CD4-positive, alpha-beta T cell treated with Interleukin-1 beta for 1 hour (primary cell): ENCODE data around the gene POPDC3.
"Not testable (repeated sequence)": the region's sequence is repeated elsewhere in the genome, so short reads cannot be mapped to it uniquely, and the experiment has no call there.

Experiments
- DNase-seq, 2 donors: peaks; one replicate each; pipeline ENCODE4 v3.0.0-alpha.2; 2020 to 2022

Gene POPDC3

DNA sequence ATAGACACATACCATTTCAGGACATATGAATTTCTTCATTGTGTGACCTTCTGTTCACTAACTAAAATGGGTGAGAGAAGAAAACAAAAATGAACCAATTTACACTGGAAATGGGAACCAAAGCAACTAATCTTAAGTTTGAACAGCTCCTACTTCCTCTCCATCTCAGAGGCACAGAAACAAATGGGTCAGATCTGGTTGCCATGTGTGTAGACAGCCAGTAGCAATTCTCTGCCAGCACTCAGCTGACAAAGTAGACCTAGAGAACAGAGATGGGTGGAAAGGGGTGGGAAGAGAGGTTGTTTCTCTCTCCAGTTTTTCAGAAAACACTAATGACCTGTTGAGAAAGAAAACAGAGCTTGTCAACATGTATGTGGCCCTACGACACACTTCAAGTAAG is 14.3 kb upstream of the POPDC3 start:
- DNase-seq: no peak

GRCh38 chr6:105193647-105194046 is 13.8 kb upstream of the POPDC3 start:
- DNase-seq: no peak

DNA sequence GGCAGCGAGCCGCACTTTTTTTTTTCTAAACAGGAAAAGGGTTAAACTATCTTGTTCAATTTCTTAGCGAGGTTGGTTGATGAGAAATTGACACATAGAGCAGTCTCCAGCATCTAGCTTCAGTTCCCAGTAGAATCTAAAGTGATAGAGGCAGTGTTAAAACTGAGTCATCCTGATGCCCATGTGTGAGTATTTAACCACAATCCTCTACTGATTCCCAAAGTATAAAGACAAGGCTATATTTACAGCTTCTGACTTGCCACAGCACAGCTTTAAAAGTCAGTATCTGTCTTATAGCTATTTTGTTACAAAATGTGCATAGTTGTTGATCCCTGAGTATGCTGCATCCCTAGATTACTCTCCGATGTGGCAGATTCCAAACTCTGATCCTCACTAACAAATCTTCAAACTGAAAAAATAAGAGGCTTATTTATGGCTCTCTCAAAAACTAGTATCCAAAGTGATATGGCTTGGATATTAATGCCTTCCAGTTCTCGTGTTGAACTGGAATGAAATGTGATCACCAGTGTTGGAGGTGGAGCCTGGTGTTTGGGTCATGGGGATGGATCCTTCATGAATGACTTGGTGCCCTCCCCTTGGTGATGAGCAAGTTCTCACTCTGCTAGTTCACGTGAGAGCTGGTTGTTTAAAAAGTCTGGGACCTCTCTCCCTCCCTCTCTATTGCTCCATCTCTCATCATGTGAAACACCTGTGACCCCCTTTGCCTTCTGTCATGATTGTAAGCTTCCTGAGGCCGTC is 13.1 kb upstream of the POPDC3 start:
- DNase-seq: no peak

DNA sequence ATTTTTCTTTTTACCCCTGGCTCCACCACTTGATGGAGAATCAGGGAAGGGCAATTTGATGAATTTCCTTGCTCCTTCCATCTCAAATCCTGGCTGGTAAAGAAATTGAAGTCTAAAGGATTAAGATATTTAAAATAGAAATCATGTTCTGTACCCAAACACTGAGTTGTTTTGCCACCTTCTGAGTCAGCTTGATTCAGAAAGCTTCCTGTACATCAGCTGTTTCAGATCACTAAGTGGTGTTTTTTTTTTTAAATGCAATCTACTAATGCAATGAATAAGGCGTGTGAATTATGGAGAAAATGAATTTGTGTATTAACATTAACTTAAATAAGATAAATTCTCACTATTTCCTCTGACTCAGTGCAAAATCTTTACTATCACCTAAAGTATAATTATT is 11.5 kb upstream of the POPDC3 start:
- DNase-seq: no peak

GRCh38 chr6:105189026-105189820 is 9.4 kb upstream of the POPDC3 start:
- no peak for DNase-seq

DNA sequence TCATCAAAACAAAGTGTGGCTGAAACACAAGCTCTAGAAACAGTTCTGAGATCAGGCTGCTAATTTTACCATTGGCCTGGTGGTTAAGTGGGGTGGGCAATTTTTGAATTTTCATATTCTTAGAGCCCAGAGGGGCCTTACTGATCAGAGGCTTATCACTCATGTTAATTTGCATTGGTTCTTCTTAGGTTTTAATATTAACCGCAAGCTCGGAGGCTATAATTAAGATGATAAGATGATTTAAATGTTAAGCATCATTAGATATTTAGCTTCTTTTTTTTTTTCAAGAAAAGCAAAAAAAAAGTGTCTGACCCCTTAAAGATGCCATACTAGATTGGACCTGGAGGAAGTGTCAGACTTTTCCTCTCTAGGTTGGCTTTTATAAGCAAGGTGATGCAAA is 8.4 kb upstream of the POPDC3 start:
- DNase-seq: no peak

GRCh38 chr6:105186576-105186975 is 6.8 kb upstream of the POPDC3 start:
- DNase-seq: no peak

DNA sequence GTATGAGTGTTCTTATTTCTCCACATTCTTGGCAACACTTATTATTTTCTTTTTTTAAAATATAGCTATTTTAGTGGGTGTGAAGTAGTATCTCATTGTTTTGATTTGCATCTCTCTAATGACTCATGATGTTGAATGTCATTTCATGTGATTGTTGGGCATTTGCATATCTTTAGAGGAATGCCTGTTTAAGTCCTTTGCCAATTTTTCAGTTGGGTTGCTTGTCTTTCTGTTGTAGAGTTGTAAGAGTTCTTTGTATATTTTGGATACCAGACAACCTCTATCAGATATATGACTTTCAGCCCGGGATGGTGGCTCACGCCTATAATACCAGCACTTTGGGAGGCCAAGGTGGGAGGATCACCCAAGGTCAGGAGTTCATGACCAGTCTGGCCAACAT is 5.1 kb upstream of the POPDC3 start:
- no peak for DNase-seq

DNA sequence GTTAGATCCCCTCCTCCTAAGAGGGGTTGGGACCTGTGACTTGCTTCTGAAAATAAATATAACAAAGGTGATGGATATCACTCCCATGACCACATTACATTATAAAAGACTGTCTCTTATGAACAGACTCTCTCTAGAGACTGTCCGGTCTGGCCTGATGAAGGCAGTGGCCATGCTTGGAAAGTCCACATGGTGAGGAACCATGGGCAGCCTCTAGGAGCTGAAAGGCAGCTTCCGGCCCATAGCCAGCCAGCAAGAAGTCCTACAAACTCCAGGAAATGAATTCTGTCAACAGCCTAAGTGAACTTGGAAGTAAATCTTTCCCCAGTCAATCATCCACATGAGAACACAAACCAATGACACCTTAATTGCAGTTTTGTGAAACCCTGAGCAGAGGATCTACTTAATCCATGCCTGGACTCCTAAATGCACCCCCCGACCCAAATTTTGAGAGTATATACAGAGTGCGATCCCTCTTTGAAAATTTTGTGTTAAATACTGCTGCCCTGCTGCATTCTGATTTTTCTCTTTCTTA is 2.2 kb upstream of the POPDC3 start:
- no peak for DNase-seq

DNA sequence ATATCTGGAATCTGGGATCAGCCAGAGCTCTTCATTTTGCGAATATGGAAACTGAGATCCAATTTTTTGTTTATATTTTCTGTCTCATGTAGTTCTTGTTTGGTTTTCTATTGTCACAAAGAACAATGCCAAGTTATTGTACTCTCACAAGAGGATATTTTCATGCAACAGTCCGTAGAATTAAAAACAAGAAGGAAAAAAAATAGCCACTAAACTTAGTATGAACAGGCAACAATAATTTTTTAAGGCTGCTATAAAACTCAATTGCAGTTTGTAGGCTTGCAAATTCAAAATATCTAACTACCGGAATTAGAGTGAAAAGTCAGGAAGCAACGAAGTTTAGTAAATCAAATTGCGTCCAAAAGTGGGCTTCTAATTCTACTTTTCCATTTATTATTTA is 1.2 kb downstream of the POPDC3 start:
- no peak for DNase-seq

DNA sequence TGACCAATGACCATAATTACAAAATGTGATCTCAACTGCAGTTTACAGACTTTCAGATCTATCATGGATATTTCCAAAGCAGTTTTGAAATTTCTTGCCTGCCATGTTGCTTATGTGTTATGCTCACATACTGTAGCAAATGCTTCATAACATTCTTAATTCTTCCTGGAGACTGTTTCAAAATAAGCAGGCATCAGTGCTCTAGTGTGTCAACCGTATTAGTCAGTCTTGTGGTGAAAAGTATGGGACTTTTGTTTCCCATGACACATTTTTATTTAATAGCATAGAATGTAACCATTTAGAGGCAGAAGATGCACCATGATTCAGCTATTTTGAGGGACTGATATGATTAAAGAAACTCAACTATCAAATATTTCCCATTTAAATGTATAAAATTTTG is 1.7 kb downstream of the POPDC3 start:
- DNase-seq: no peak

- no peak for DNase-seq
These were observed 2.3 kb downstream of the POPDC3 start for GRCh38 chr6:105177556-105177955.

GRCh38 chr6:105174512-105174911 is 5.3 kb downstream of the POPDC3 start:
- DNase-seq: no peak

DNA sequence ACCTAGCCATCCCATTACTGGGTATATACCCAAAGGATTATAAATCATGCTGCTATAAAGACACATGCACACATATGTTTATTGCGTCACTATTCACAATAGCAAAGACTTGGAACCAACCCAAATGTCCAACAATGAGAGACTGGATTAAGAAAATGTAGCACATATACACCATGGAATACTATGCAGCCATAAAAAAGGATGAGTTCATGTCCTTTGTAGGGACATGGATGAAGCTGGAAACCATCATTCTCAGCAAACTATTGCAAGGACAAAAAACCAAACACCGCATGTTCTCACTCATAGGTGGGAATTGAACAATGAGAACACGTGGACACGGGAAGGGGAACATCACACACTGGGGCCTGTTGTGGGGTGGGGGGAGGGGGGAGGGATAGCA is 7.3 kb downstream of the POPDC3 start:
- not testable (repeated sequence) for DNase-seq

DNA sequence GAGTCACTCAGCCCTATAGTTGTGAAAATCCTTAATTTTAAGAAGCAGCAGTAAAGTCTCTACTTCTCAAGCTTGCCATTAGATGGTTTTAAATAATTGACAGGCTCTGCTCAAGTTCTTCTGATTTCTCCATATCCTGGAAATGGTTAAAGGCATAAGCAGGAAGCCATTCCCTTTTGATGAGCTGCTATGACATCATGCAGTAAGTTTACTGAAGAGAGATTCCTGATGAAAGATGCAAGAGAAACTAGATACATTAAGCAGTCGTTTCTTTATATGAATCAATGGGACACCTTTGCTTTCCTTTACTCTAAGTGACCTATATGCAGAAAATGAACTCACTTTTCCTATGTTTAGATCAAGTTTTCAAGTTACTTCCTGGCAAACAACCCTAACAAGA is 9.8 kb downstream of the POPDC3 start:
- DNase-seq: no peak

GRCh38 chr6:105167914-105168313 is 11.9 kb downstream of the POPDC3 start:
- no peak for DNase-seq

DNA sequence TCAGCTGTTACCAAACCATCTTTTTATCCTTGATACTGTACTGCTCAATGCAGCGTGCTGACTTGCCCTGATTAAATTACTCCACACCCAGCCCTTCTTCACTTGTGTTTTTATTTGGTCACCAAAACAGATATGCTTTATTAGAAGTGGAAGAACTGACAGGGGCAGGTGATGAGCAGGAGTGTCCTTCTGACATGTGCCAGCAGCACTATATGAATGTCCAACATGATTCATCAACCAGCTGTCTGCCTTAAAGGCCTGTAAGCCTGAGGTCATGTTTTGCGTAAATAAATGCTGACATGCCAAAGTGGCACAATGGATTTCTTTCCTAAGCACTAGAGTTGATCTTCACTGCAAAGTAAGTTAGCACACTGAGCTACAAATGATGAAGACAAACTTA is 15.4 kb downstream of the POPDC3 start:
- DNase-seq: no peak

- no peak for DNase-seq
These were observed 16.6 kb downstream of the POPDC3 start for GRCh38 chr6:105163183-105163582.

DNA sequence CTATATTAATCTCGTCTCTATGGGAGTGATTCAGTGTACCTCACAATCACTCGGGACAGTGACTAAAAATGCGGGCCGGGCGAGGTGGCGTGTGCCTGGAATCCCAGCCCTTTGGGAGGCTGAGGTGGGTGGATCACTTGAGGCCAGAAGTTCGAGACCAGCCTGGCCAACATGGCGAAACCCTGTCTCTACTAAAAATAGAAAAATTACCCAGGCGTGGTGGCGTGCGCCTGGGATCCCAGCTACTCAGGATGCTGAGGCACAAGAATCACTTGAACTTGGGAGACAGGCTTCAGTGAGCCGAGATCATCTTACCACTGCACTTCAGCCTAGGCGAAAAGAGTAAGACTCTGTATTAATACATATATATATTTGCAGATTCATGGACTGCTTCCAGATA is 17.4 kb downstream of the POPDC3 start:
- DNase-seq: no peak

DNA sequence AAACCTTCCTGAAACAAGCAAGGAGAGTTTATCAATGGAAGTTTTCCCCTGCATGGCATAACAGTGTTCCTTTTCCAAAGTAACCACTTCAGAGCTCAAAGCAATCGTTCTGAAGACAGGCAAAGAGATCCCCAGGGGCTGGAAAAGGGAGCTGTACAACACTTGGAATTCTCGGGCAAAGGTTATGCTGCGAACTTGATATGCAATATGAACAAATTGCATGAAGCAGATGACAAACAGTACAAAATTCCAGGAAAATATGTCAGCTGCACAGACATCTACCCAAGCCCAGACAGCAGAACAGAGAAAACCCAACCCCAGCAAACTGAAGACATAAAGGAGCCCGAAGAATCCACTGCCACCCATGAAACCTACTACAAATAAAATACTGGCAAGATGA is 18.4 kb downstream of the POPDC3 start:
- no peak for DNase-seq

DNA sequence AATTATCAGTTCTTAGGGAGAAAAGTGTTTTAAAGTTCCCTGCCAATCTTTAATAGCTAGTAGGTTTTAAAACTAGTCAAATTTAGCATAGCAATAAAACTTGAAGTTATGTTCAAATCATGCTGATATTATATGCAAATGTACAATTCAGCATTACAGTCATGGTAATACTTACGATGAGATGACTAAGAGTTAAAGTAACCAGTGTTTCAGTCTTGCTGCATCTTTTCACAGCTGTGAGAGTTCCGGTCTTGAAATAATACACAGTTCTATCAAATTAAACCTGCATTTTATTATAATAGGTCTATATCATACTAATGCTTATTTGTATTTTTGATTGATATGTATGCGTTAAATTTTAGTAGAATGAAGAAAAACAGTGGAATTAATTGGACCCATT is 26.1 kb downstream of the POPDC3 start:
- DNase-seq: no peak

DNA sequence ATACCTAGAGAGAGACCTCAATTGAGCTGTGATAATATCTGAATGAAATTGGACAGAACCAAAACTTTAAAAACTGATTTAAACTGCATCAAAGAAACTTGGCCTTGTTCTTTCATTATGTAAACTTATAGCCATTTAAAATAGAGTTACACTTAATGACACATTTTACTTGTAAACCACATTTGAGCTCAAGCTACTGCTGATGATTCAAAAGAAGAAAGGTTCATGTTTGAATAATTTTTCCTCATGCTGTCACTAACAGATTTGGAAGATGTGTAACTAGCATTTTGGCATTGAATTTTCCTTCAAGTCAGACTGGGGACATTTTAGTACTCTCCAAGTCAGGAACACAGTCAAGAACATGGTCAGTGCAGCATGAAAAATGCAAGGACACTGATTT is 26.9 kb downstream of the POPDC3 start:
- no peak for DNase-seq

GRCh38 chr6:105151644-105152043 is 28.2 kb downstream of the POPDC3 start:
- DNase-seq: no peak

DNA sequence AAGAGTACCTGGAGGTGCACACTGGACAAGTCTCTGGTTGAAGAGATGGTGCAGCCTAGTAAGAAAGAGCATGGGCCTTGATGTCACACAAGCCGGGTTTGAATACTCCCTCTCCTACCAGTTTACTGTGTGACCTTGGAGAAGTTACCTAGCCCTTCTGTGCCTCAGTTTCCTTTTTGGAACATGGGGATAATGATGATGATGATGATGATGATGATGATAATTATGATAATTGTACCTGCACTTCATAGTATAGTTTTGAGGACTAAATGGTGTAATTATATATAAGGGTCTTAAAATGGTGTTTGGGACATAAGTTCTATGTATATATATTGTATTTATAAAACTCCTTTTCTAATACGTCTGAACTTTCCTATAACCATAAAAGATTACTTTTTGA is 41.7 kb downstream of the POPDC3 start:
- no peak for DNase-seq
